Uterus (tissue), 4 donors: ENCODE data around the gene DMD. TPM values are rescaled to one million over a fixed set of nuclear protein-coding genes. Genes with fewer than 3 reads are reported as not detected.
A peak's percentile ranks its signal among the peaks of the same experiment; 100 is the strongest.

ENCODE experiments used
- DNase-seq, 2 donors: peaks; one replicate each; pipeline ENCODE4 v3.0.0-alpha.2; 2019 to 2020
- H3K27ac ChIP-seq, 2 donors: fragments of 200-600 bp; sonication (generic); 1 replicate in 1 of 2; 2 replicates in 1 of 2; pipeline ENCODE4 v1.5.1; 2016 to 2018
- H3K27me3 ChIP-seq, 2 donors: fragments of 200-600 bp; sonication (generic); one replicate each; pipeline ENCODE4 v1.5.1; 2018 to 2019; ENCODE audit warnings: control low read depth in 1 of 2
- H3K36me3 ChIP-seq, 2 donors: fragments of 200-600 bp; sonication (generic); one replicate each; pipeline ENCODE4 v1.5.1; 2019; ENCODE audit warnings: control low read depth in 1 of 2
- H3K4me1 ChIP-seq, 2 donors: fragments of 200-600 bp; sonication (generic); one replicate each; pipeline ENCODE4 v1.5.1; 2018 to 2019; ENCODE audit warnings: control low read depth in 1 of 2
- H3K4me3 ChIP-seq, 2 donors: fragments of 200-600 bp; sonication (generic); 1 replicate in 1 of 2; 2 replicates in 1 of 2; pipeline ENCODE4 v1.5.1; 2018 to 2019; ENCODE audit warnings: mild to moderate bottlenecking in 1 of 2
- H3K9me3 ChIP-seq, 2 donors: fragments of 200-600 bp; sonication (generic); one replicate each; pipeline ENCODE4 v1.5.1; 2019; ENCODE audit warnings: control low read depth in 1 of 2
- POLR2A ChIP-seq, 2 donors: fragments of 450-650 bp; IDR thresholded peaks; one replicate each; pipeline ENCODE4 v1.6.1; 2016; ENCODE audit warnings: antibody characterized with exemption in 2 of 2, mild to moderate bottlenecking in 1 of 2, moderate library complexity in 1 of 2
- intact Hi-C: fragments of 100-400 bp; cut with DNase I; formaldehyde crosslinking; loops from one replicate; pipeline ENCODE4 v1.15.1; 2023; ENCODE audit warnings: low total_unique reads
- total RNA-seq, 4 donors: library from RNA; depleted of rRNA in 3 of 4; stranded (reverse); fragments of >200 nt in 3 of 4; gene quantifications; one replicate each; pipeline versions ENCODE4 v1.1.0 to v1.2.4, GENCODE V29; 2014 to 2023
- TF ChIP-seq, protein P1 (sequence below), 4 experiments: fragments of 200-600 bp in 2 of 4; fragments of 450-650 bp in 2 of 4; sonication (generic) in 2 of 4; IDR thresholded peaks; one replicate each; pipeline ENCODE4 v1.5.1; 2016 to 2019; ENCODE audit warnings: antibody characterized with exemption in 4 of 4, mild to moderate bottlenecking in 2 of 4, moderate library complexity in 1 of 4
- donor health status: DM: yes; HTN: yes; CAD: no.

The DMD gene
- total RNA-seq, 4 donors from 2014 or later, result 73.8 to 147 (median 97.8) TPM

GRCh38 chrX:31665454-31665853 lies 1545.9 kb downstream of the DMD start:
- TF ChIP-seq, protein P1, sequence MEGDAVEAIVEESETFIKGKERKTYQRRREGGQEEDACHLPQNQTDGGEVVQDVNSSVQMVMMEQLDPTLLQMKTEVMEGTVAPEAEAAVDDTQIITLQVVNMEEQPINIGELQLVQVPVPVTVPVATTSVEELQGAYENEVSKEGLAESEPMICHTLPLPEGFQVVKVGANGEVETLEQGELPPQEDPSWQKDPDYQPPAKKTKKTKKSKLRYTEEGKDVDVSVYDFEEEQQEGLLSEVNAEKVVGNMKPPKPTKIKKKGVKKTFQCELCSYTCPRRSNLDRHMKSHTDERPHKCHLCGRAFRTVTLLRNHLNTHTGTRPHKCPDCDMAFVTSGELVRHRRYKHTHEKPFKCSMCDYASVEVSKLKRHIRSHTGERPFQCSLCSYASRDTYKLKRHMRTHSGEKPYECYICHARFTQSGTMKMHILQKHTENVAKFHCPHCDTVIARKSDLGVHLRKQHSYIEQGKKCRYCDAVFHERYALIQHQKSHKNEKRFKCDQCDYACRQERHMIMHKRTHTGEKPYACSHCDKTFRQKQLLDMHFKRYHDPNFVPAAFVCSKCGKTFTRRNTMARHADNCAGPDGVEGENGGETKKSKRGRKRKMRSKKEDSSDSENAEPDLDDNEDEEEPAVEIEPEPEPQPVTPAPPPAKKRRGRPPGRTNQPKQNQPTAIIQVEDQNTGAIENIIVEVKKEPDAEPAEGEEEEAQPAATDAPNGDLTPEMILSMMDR (IDR thresholded peaks at IDR 0.05), result no peak
- no peak for TF ChIP-seq POLR2A (IDR thresholded peaks at IDR 0.05)
- Histone ChIP-seq H3K27me3 (no peaks in the 10 kb centered on the region), H3K9me3 (no peaks in the 10 kb centered on the region), H3K4me3 (no peak overlapping the region), H3K27ac (no peak overlapping the region), H3K4me1 (no peaks in the 10 kb centered on the region), H3K36me3 (no peaks in the 10 kb centered on the region)
- intact Hi-C loops, result no loop called here
- DNase-seq, result no peak

GRCh38 chrX:31663172-31663571 lies 1548.2 kb downstream of the DMD start:
- Histone ChIP-seq H3K27me3 (no peaks in the 10 kb centered on the region), H3K4me1 (no peaks in the 10 kb centered on the region), H3K27ac (no peak overlapping the region), H3K36me3 (no peaks in the 10 kb centered on the region), H3K4me3 (no peak overlapping the region), H3K9me3 (no peaks in the 10 kb centered on the region)
- intact Hi-C loops, result no loop called here
- no peak for DNase-seq
- TF ChIP-seq POLR2A (IDR thresholded peaks at IDR 0.05), result no peak
- TF ChIP-seq, protein P1 (IDR thresholded peaks at IDR 0.05), result no peak

GRCh38 chrX:31661280-31661810 lies 1550.0 kb downstream of the DMD start:
- no peaks in the 10 kb centered on the region for H3K9me3 ChIP-seq
- DNase-seq, result no peak

DNA sequence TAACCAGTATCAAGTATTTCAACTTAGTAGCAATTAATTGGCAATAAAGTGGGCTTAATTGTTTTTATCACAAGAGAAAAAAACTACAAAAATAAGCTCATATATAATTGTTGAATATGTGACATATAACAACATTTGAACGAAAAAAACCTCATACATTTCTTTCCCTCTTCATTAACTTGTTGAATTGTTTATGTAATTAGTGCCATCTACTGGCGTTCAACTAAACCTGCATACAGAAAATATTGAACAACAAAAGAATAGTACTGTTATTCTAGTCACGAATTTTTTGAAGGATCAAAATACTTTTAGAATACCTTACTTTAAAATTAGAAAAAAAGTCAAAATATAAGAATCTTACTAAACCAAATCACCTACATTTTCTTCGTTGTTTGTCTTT lies 1553.0 kb downstream of the DMD start:
- intact Hi-C loops, result no loop called here
- Histone ChIP-seq H3K36me3 (no peaks in the 10 kb centered on the region), H3K27me3 (no peaks in the 10 kb centered on the region), H3K9me3 (no peaks in the 10 kb centered on the region), H3K4me3 (no peak overlapping the region), H3K4me1 (no peaks in the 10 kb centered on the region), H3K27ac (no peak overlapping the region)
- TF ChIP-seq POLR2A (IDR thresholded peaks at IDR 0.05), result no peak
- TF ChIP-seq, protein P1 (IDR thresholded peaks at IDR 0.05), result peak; percentile 23 to 34 (median 29)
- no peak for DNase-seq

More at GRCh38 chrX:31661280-31661810, 1550.0 kb downstream of the DMD start:
- intact Hi-C loops, result no loop called here
- no peaks in the 10 kb centered on the region for H3K4me1 ChIP-seq
- no peak for TF ChIP-seq POLR2A (IDR thresholded peaks at IDR 0.05)
- no peak overlapping the region for H3K4me3 ChIP-seq
- no peaks in the 10 kb centered on the region for H3K36me3 ChIP-seq
- no peak overlapping the region for H3K27ac ChIP-seq
- H3K27me3 ChIP-seq, result no peaks in the 10 kb centered on the region

DNA sequence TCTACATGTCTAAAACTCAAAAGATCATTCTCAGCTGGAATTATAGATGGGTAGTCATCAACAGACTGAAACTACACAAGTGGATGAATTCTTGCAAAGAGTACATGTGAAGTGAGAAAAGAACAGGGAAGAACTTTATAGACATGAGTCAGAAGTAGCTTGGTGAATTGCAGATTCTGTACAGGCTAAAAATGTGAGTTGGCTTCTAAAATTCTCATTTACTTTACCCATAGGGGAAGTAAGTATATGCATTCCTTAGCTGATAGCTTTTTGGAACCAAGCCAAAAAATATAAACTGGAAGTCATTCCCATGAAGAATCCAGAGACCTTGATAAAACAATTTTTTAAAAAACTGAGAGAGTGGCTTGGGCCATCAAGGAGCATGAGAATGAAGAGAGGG lies 1555.3 kb downstream of the DMD start:
- intact Hi-C loops, result no loop called here
- no peaks in the 10 kb centered on the region for H3K4me1 ChIP-seq

More for the DNA sequence above, 1555.3 kb downstream of the DMD start:
- H3K36me3 ChIP-seq, result no peaks in the 10 kb centered on the region
- no peak for DNase-seq
- TF ChIP-seq, protein P1 (IDR thresholded peaks at IDR 0.05), result no peak
- TF ChIP-seq POLR2A (IDR thresholded peaks at IDR 0.05), result no peak
- no peaks in the 10 kb centered on the region for H3K27me3 ChIP-seq
- no peaks in the 10 kb centered on the region for H3K9me3 ChIP-seq
- H3K27ac ChIP-seq, result no peak overlapping the region
- H3K4me3 ChIP-seq, result no peak overlapping the region
